Measurements from ENCODE around the gene HACD1.

GRCh38 chr10:17580885-17581284 is 36.3 kb downstream of the HACD1 start:
- no peak for TF ChIP-seq CTCF (IDR thresholded peaks at IDR 0.05; ENCODE audit: extremely low read depth in 1 of 2, insufficient read depth in 1 of 2, low read depth in 1 of 2, low read length in 2 of 2)
- no peak for TF ChIP-seq POLR2AphosphoS5 (IDR thresholded peaks at IDR 0.05; ENCODE audit: insufficient read depth, low read depth, low read length)
- TF ChIP-seq MYC (IDR thresholded peaks at IDR 0.05; ENCODE audit: low read depth, low read length) = no peak
- TF ChIP-seq EZH2 (IDR thresholded peaks at IDR 0.05; ENCODE audit: borderline replicate concordance, low read depth, low read length, severe bottlenecking) = no peak
- no peak for TF ChIP-seq MAX (IDR thresholded peaks at IDR 0.05; ENCODE audit: insufficient read depth, insufficient read length)
- TF ChIP-seq POLR2A (IDR thresholded peaks at IDR 0.05; ENCODE audit: low read depth, low read length) = no peak

Measured in endothelial cell of umbilical vein (primary cell).